HAP-1 (cell line): ENCODE measurements around the gene CD276.

Source experiments
- DNase-seq, 2 experiments: peaks; one replicate each; pipeline ENCODE4 v3.0.0-alpha.2; 2016 to 2020; ENCODE audit warnings: low spot score in 2 of 2
- H3K27me3 ChIP-seq: fragments of 250-450 bp; sonication (Bioruptor Pico); 2 replicates; pipeline ENCODE4 v1.5.1; 2020; ENCODE audit warnings: low read depth, mild to moderate bottlenecking, moderate library complexity
- H3K36me3 ChIP-seq: fragments of 250-450 bp; sonication (Bioruptor Pico); replicated peaks from 2 replicates; pipeline ENCODE4 v1.5.1; 2020; ENCODE audit warnings: mild to moderate bottlenecking
- H3K4me1 ChIP-seq: fragments of 250-450 bp; sonication (Bioruptor Pico); 2 replicates; pipeline ENCODE4 v1.5.1; 2020; ENCODE audit warnings: mild to moderate bottlenecking
- H3K4me3 ChIP-seq: fragments of 250-450 bp; sonication (Bioruptor Pico); 2 replicates; pipeline ENCODE4 v1.5.1; 2020; ENCODE audit warnings: mild to moderate bottlenecking, moderate library complexity
- H3K9me3 ChIP-seq: fragments of 250-450 bp; sonication (Bioruptor Pico); 2 replicates; pipeline ENCODE4 v1.5.1; 2020; ENCODE audit warnings: mild to moderate bottlenecking, moderate library complexity
- in situ Hi-C: fragments of 300-500 bp; cut with MboI; formaldehyde crosslinking; loops from 3 replicates; pipeline ENCODE4 v1.14.3; 2020; ENCODE audit warnings: low sequenced_read_pairs, inconsistent platforms, mixed read lengths

The CD276 gene

GRCh38 chr15:73704869-73705645 is 20.9 kb downstream of the CD276 start:
- Histone ChIP-seq H3K4me1 (no peaks in the 10 kb centered on the region), H3K4me3 (no peak overlapping the region), H3K9me3 (no peaks in the 10 kb centered on the region), H3K36me3 (peaks cover 59% of the 10 kb centered on the region), H3K27me3 (no peaks in the 10 kb centered on the region)
- peak; percentile 67 to 87 for DNase-seq
- in situ Hi-C loops, result no loop called here

- Histone ChIP-seq H3K4me1 (no peaks in the 10 kb centered on the region), H3K36me3 (peaks cover 78% of the 10 kb centered on the region), H3K9me3 (no peaks in the 10 kb centered on the region), H3K4me3 (no peak overlapping the region), H3K27me3 (no peaks in the 10 kb centered on the region)
- no peak for DNase-seq
- in situ Hi-C loops, result no loop called here
These were observed 24.5 kb downstream of the CD276 start for GRCh38 chr15:73708691-73709090.

- Histone ChIP-seq H3K9me3 (no peaks in the 10 kb centered on the region), H3K36me3 (peaks cover 82% of the 10 kb centered on the region), H3K27me3 (no peaks in the 10 kb centered on the region), H3K4me3 (no peak overlapping the region), H3K4me1 (no peaks in the 10 kb centered on the region)
- in situ Hi-C loops, result no loop called here
- DNase-seq, result no peak
These were observed 25.1 kb downstream of the CD276 start for GRCh38 chr15:73709241-73709640.

- peaks cover 78% of the 10 kb centered on the region for H3K36me3 ChIP-seq
- in situ Hi-C loops, result no loop called here
- H3K27me3 ChIP-seq, result no peaks in the 10 kb centered on the region
- no peaks in the 10 kb centered on the region for H3K9me3 ChIP-seq
- H3K4me3 ChIP-seq, result no peak overlapping the region
- no peaks in the 10 kb centered on the region for H3K4me1 ChIP-seq
- DNase-seq, result no peak
These were observed 25.5 kb downstream of the CD276 start for GRCh38 chr15:73709686-73710085.

- Histone ChIP-seq H3K36me3 (peaks cover 71% of the 10 kb centered on the region), H3K27me3 (no peaks in the 10 kb centered on the region), H3K4me1 (no peaks in the 10 kb centered on the region), H3K9me3 (no peaks in the 10 kb centered on the region), H3K4me3 (no peak overlapping the region)
- DNase-seq, result no peak
- in situ Hi-C loops, result no loop called here
These were observed 26.1 kb downstream of the CD276 start for GRCh38 chr15:73710321-73710720.

- no peak for DNase-seq
- no peaks in the 10 kb centered on the region for H3K4me1 ChIP-seq
- H3K9me3 ChIP-seq, result no peaks in the 10 kb centered on the region
- peaks cover 59% of the 10 kb centered on the region for H3K36me3 ChIP-seq
- H3K4me3 ChIP-seq, result no peak overlapping the region
- no peaks in the 10 kb centered on the region for H3K27me3 ChIP-seq
- in situ Hi-C loops, result no loop called here
These were observed 27.3 kb downstream of the CD276 start for GRCh38 chr15:73711526-73711925.

- Histone ChIP-seq H3K27me3 (no peaks in the 10 kb centered on the region), H3K4me1 (no peaks in the 10 kb centered on the region), H3K36me3 (peaks cover 53% of the 10 kb centered on the region), H3K9me3 (no peaks in the 10 kb centered on the region), H3K4me3 (no peak overlapping the region)
- in situ Hi-C loops, result no loop called here
- DNase-seq, result no peak
These were observed 27.9 kb downstream of the CD276 start for GRCh38 chr15:73712107-73712506.

- Histone ChIP-seq H3K4me1 (no peaks in the 10 kb centered on the region), H3K36me3 (peaks cover 31% of the 10 kb centered on the region), H3K27me3 (0 out of 2 replicates have a peak, but pooled peaks cover 2% of the 10 kb centered on the region), H3K4me3 (no peak overlapping the region), H3K9me3 (no peaks in the 10 kb centered on the region)
- in situ Hi-C loops, result no loop called here
- no peak for DNase-seq
These were observed 30.6 kb downstream of the CD276 start for GRCh38 chr15:73714695-73715301.

- H3K27me3 ChIP-seq, result 0 out of 2 replicates have a peak, but pooled peaks cover 2% of the 10 kb centered on the region
- no peak overlapping the region for H3K4me3 ChIP-seq
- no peaks in the 10 kb centered on the region for H3K4me1 ChIP-seq
- DNase-seq, result no peak
- H3K9me3 ChIP-seq, result no peaks in the 10 kb centered on the region
- peaks cover 24% of the 10 kb centered on the region for H3K36me3 ChIP-seq
- in situ Hi-C loops, result no loop called here
These were observed 31.2 kb downstream of the CD276 start for GRCh38 chr15:73715417-73715816.

- in situ Hi-C loops, result no loop called here
These were observed 32.2 kb downstream of the CD276 start for GRCh38 chr15:73716417-73716816.

GRCh38 chr15:73717206-73717605 is 33.0 kb downstream of the CD276 start:
- Histone ChIP-seq H3K4me3 (no peak overlapping the region), H3K36me3 (peaks cover 11% of the 10 kb centered on the region), H3K9me3 (no peaks in the 10 kb centered on the region), H3K4me1 (no peaks in the 10 kb centered on the region), H3K27me3 (peaks cover 2% of the 10 kb centered on the region; the same call in 1 of the 2 replicates)
- in situ Hi-C loops, result no loop called here
- DNase-seq, result no peak

More at GRCh38 chr15:73716417-73716816, 32.2 kb downstream of the CD276 start:
- H3K36me3 ChIP-seq, result peaks cover 14% of the 10 kb centered on the region
- no peaks in the 10 kb centered on the region for H3K4me1 ChIP-seq
- H3K9me3 ChIP-seq, result no peaks in the 10 kb centered on the region
- no peak for DNase-seq
- no peak overlapping the region for H3K4me3 ChIP-seq
- H3K27me3 ChIP-seq, result 0 out of 2 replicates have a peak, but pooled peaks cover 2% of the 10 kb centered on the region

- no peaks in the 10 kb centered on the region for H3K9me3 ChIP-seq
- peak in 1 of 2 experiments; percentile 30 for DNase-seq
- H3K27me3 ChIP-seq, result peaks cover 4% of the 10 kb centered on the region; the same call in 1 of the 2 replicates
- H3K4me3 ChIP-seq, result no peak overlapping the region
- no peaks in the 10 kb centered on the region for H3K4me1 ChIP-seq
- H3K36me3 ChIP-seq, result peaks cover 10% of the 10 kb centered on the region
- in situ Hi-C loops, result no loop called here
These were observed 33.6 kb downstream of the CD276 start for GRCh38 chr15:73717802-73718201.

GRCh38 chr15:73718694-73719093 is 34.5 kb downstream of the CD276 start:
- in situ Hi-C loops, result no loop called here
- no peak for DNase-seq

GRCh38 chr15:73722425-73722824 is 38.2 kb downstream of the CD276 start:
- peaks cover 4% of the 10 kb centered on the region; the same call in 1 of the 2 replicates for H3K27me3 ChIP-seq
- DNase-seq, result no peak
- no peaks in the 10 kb centered on the region for H3K9me3 ChIP-seq
- H3K36me3 ChIP-seq, result no peaks in the 10 kb centered on the region
- in situ Hi-C loops, result no loop called here
- H3K4me3 ChIP-seq, result no peak overlapping the region
- no peaks in the 10 kb centered on the region for H3K4me1 ChIP-seq

More at GRCh38 chr15:73718694-73719093, 34.5 kb downstream of the CD276 start:
- Histone ChIP-seq H3K27me3 (peaks cover 4% of the 10 kb centered on the region; the same call in 1 of the 2 replicates), H3K9me3 (no peaks in the 10 kb centered on the region), H3K4me3 (no peak overlapping the region), H3K36me3 (0 out of 2 replicates have a peak, but pooled peaks cover 4% of the 10 kb centered on the region), H3K4me1 (no peaks in the 10 kb centered on the region)
